Hepatocyte (in vitro differentiated cells): Measurements from ENCODE around the gene PCDHGA9. TPM values are rescaled to one million over a fixed set of nuclear protein-coding genes. Genes with fewer than 3 reads are reported as not detected.
"Not testable (repeated sequence)": the region's sequence is repeated elsewhere in the genome, so short reads cannot be mapped to it uniquely, and the experiment has no call there.

ENCODE experiments used
- DNase-seq: peaks from one replicate; pipeline ENCODE4 v3.0.0-alpha.2; 2016; ENCODE audit warnings: low spot score
- H2AFZ ChIP-seq: fragments of 200-600 bp; sonication (generic); 2 replicates; pipeline ENCODE4 v1.6.0; 2016; ENCODE audit warnings: antibody characterized with exemption, mild to moderate bottlenecking
- H3K27ac ChIP-seq: fragments of 200-600 bp; sonication (generic); 2 replicates; pipeline ENCODE4 v1.5.1; 2016; ENCODE audit warnings: mild to moderate bottlenecking
- H3K27me3 ChIP-seq: fragments of 200-600 bp; sonication (generic); 2 replicates; pipeline ENCODE4 v1.6.1; 2016
- H3K36me3 ChIP-seq: fragments of 200-600 bp; sonication (generic); replicated peaks from 2 replicates; pipeline ENCODE4 v1.5.1; 2016; ENCODE audit warnings: low read depth; ENCODE audit not compliant: insufficient read depth
- H3K4me1 ChIP-seq: fragments of 200-600 bp; sonication (generic); 2 replicates; pipeline ENCODE4 v1.5.1; 2016; ENCODE audit warnings: mild to moderate bottlenecking, moderate library complexity; ENCODE audit not compliant: insufficient read depth
- H3K4me2 ChIP-seq: fragments of 200-600 bp; sonication (generic); 2 replicates; pipeline ENCODE4 v1.6.0; 2016
- H3K4me3 ChIP-seq: fragments of 200-600 bp; sonication (generic); 2 replicates; pipeline ENCODE4 v1.5.1; 2016; ENCODE audit warnings: mild to moderate bottlenecking
- H3K79me2 ChIP-seq: fragments of 200-600 bp; sonication (generic); 2 replicates; pipeline ENCODE4 v1.6.0; 2017; ENCODE audit warnings: mild to moderate bottlenecking
- H3K9me2 ChIP-seq: fragments of 200-600 bp; sonication (generic); replicated peaks from 2 replicates; pipeline ENCODE4 v1.6.0; 2017; ENCODE audit warnings: mild to moderate bottlenecking; ENCODE audit not compliant: insufficient read depth
- H3K9me3 ChIP-seq: fragments of 200-600 bp; sonication (generic); 2 replicates; pipeline ENCODE4 v1.5.1; 2016; ENCODE audit warnings: low read depth, mild to moderate bottlenecking
- H4K20me1 ChIP-seq: fragments of 200-600 bp; sonication (generic); 2 replicates; pipeline ENCODE4 v1.6.0; 2016; ENCODE audit warnings: mild to moderate bottlenecking; ENCODE audit not compliant: insufficient read depth, poor library complexity, severe bottlenecking
- CTCF ChIP-seq: fragments of 200-600 bp; sonication (generic); IDR thresholded peaks from 2 replicates; pipeline ENCODE4 v1.5.1; 2016; ENCODE audit warnings: antibody characterized with exemption, mild to moderate bottlenecking; ENCODE audit not compliant: poor library complexity
- EZH2 ChIP-seq: fragments of 200-600 bp; sonication (generic); IDR thresholded peaks from 2 replicates; pipeline ENCODE4 v1.6.1; 2016; ENCODE audit warnings: antibody characterized with exemption, mild to moderate bottlenecking, borderline replicate concordance
- EZH2phosphoT487 ChIP-seq: fragments of 200-600 bp; sonication (generic); IDR thresholded peaks from one replicate; pipeline ENCODE4 v1.6.1; 2018; ENCODE audit warnings: antibody characterized with exemption, mild to moderate bottlenecking, low read depth, moderate library complexity; ENCODE audit not compliant: unreplicated experiment, severe bottlenecking
- WGBS: methylation state at CpG from one replicate; pipeline ENCODE4 v1.1.6; 2016; ENCODE audit warnings: low lambda C conversion rate; ENCODE audit errors: missing lambda C conversion rate; 5-methylcytosine and 5-hydroxymethylcytosine counted together
- polyA plus RNA-seq: library from polyadenylated mRNA; unstranded; fragments of >200 nt; fragmentation: Nextera tagmentation; extraction: Ambion mirVana; gene quantifications from 2 replicates; pipeline ENCODE4 v1.2.1, GENCODE V29; 2016
- total RNA-seq: library from RNA; depleted of rRNA; stranded (reverse); fragments of >200 nt; gene quantifications from 2 replicates; pipeline ENCODE4 v1.2.3, GENCODE V29; 2014

The PCDHGA9 gene
- total and polyA plus RNA-seq, 2 experiments from 2014 or later, result 1.2 TPM; not detected in 1

GRCh38 chr5:141431286-141431685 lies 28.7 kb downstream of the PCDHGA9 start:
- Histone ChIP-seq H3K9me3 (peaks cover 64% of the 10 kb centered on the region), H3K4me3 (no peak overlapping the region), H3K36me3 (peaks cover 9% of the 10 kb centered on the region), H3K27ac (no peak overlapping the region), H3K4me1 (no peaks in the 10 kb centered on the region), H4K20me1 (no peaks in the 10 kb centered on the region), H3K4me2 (no peak overlapping the region), H3K79me2 (peaks cover 10% of the 10 kb centered on the region), H3K27me3 (no peaks in the 10 kb centered on the region), H2AFZ (no peak overlapping the region), H3K9me2 (no peaks in the 10 kb centered on the region)
- TF ChIP-seq EZH2phosphoT487 (no peak), EZH2 (no peak), CTCF (no peak)
- DNase-seq, result no peak
- WGBS, result 99% methylated on average over 37 of the region's 37 CpGs

DNA sequence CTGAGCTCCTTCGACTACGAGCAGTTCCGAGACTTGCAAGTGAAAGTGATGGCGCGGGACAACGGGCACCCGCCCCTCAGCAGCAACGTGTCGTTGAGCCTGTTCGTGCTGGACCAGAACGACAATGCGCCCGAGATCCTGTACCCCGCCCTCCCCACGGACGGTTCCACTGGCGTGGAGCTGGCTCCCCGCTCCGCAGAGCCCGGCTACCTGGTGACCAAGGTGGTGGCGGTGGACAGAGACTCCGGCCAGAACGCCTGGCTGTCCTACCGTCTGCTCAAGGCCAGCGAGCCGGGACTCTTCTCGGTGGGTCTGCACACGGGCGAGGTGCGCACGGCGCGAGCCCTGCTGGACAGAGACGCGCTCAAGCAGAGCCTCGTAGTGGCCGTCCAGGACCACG lies 29.7 kb downstream of the PCDHGA9 start:
- peaks cover 58% of the 10 kb centered on the region for H3K9me3 ChIP-seq

GRCh38 chr5:141432726-141433125 lies 30.1 kb downstream of the PCDHGA9 start:
- not testable (repeated sequence) for H3K27me3 ChIP-seq, H3K4me3 ChIP-seq, H4K20me1 ChIP-seq, H2AFZ ChIP-seq, H3K4me2 ChIP-seq, DNase-seq, H3K9me2 ChIP-seq, H3K4me1 ChIP-seq, H3K36me3 ChIP-seq, H3K27ac ChIP-seq
- H3K9me3 ChIP-seq, result peaks cover 55% of the 10 kb centered on the region
- H3K79me2 ChIP-seq, result peaks cover 12% of the 10 kb centered on the region
- WGBS, result 96% methylated on average over 26 of the region's 29 CpGs

More for the DNA sequence above, 29.7 kb downstream of the PCDHGA9 start:
- not testable (repeated sequence) for H3K9me2 ChIP-seq, H3K36me3 ChIP-seq, H3K27ac ChIP-seq, H3K4me2 ChIP-seq, H2AFZ ChIP-seq, DNase-seq, H3K27me3 ChIP-seq, H3K4me3 ChIP-seq, H3K4me1 ChIP-seq, H4K20me1 ChIP-seq
- H3K79me2 ChIP-seq, result peaks cover 12% of the 10 kb centered on the region
- 98% methylated on average over 33 of the region's 38 CpGs for WGBS

- no peak overlapping the region for H3K27ac ChIP-seq
- H3K4me2 ChIP-seq, result no peak overlapping the region
- peaks cover 45% of the 10 kb centered on the region for H3K9me3 ChIP-seq
- no peaks in the 10 kb centered on the region for H4K20me1 ChIP-seq
- H3K4me3 ChIP-seq, result no peak overlapping the region
- no peak for TF ChIP-seq CTCF
- no peak for TF ChIP-seq EZH2phosphoT487
- no peak for TF ChIP-seq EZH2
- H2AFZ ChIP-seq, result no peak overlapping the region
- DNase-seq, result no peak
- WGBS, result 93% methylated on average over 2 of the region's 2 CpGs
- H3K27me3 ChIP-seq, result no peaks in the 10 kb centered on the region
- H3K36me3 ChIP-seq, result peaks cover 5% of the 10 kb centered on the region
- H3K4me1 ChIP-seq, result no peaks in the 10 kb centered on the region
- H3K79me2 ChIP-seq, result peaks cover 12% of the 10 kb centered on the region
- H3K9me2 ChIP-seq, result no peaks in the 10 kb centered on the region
Measured at GRCh38 chr5:141434006-141434405, 31.4 kb downstream of the PCDHGA9 start.
